GM19351 (cell line): ENCODE measurements around the gene LSM14B.
"Not testable (repeated sequence)": the region's sequence is repeated elsewhere in the genome, so short reads cannot be mapped to it uniquely, and the experiment has no call there.

Experiments used
- ATAC-seq: cut with Tn5 transposase; IDR thresholded peaks from one replicate; pipeline ENCODE4 v1.9.1; 2021; ENCODE audit warnings: mild to moderate bottlenecking, moderate library complexity; ENCODE audit not compliant: unreplicated experiment

The LSM14B gene

DNA sequence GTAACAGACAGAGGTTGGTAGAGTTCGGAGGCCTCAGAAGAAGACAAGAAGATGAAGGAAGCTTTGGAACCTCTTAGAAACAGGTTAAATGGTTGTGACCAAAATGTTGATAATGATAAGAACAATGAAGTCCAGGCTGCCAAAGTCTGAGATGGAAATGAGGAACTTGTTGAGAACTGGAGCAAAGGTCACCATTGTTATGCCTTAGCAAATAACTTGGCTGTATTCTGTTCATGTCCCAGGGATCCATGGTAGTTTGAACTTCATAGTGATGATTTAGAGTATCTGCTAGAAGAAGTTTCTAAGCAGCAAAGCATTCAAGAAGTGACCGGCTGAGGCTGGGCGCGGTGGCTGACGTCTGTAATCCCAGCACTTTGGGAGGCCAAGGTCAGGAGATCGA is 11.1 kb upstream of the LSM14B start:
- ATAC-seq: no peak

DNA sequence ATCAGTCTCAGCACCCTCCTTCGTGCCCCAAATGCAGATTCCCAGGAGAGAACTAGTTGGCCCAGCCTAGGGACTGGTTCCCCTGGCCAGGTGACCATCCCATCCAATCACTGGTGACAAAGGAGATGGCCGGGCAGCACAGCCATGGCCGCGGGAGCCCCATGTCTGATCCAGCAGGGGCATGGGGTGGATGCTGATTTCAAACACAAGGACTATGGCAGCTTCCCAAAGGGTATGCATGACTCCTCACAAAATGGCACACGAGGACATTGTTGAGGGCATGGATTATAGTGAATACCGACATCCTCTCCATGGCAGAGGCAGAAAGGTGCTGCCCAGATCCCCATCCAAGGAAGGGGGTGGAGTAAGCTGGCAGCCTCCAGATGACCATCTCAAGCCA is 9.9 kb upstream of the LSM14B start:
- ATAC-seq: no peak

- no peak for ATAC-seq
Observed at GRCh38 chr20:62114894-62115293, 7.4 kb upstream of the LSM14B start.

- ATAC-seq: not testable (repeated sequence)
Observed at GRCh38 chr20:62115800-62116407, 6.4 kb upstream of the LSM14B start.

GRCh38 chr20:62116558-62117361 is 5.5 kb upstream of the LSM14B start:
- ATAC-seq: no peak

DNA sequence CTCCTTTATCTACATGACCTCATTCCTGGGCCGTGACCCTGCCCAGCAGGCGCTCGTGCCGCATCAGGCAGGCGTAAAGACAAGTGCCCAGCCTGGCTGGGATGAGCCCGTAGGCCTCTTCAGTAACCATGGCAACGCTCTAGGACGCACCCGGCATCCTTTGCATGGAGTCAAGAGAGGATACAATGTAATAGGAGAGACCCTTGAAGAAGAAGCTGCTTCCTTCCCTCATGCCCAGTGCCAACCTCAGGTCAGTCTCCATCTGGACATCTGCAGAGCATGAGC is 5.0 kb upstream of the LSM14B start:
- no peak for ATAC-seq

DNA sequence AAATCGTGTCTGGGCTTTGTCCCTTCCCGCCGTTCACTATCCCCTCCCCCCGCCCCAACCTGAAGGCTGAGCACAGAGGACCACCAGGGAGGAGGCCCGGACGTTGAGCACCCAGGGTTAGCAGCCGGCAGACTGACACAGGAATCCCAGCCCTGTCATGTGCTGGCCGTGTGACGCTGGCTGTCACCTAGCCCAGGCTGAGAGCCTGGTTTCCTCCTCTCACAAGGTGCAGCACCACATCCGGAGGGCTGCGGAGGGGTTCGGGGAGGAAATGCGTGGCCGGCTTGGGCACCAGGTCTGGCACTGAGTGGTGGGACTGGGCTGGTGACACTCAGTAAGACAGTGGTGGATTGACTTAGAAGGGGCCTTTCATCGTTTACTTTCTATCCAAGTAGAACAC is 4.6 kb upstream of the LSM14B start:
- ATAC-seq: no peak

GRCh38 chr20:62118113-62119043 is 3.9 kb upstream of the LSM14B start:
- no peak for ATAC-seq

- ATAC-seq: no peak
Observed at GRCh38 chr20:62119115-62119514, 3.2 kb upstream of the LSM14B start.

- no peak for ATAC-seq
Observed at GRCh38 chr20:62119591-62120364, 2.5 kb upstream of the LSM14B start.

DNA sequence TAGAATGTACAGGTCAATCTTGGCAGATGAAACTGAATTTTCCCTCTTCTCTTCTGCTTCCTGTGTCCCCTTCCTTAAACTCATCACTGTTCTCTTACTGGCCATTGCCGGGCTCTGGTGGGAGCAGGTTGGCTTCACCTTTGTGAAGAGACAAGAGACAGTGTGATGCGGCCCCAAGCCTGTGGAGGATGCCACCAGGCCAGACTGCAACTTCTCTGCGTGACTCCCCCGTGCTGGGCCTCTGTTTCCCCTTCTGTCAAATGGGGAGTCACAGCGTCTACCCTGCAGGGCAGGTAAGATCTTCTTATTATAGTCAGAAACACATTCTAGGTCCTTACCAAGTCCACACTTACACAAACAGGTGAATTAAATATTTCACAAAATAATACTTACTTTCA is 1.9 kb upstream of the LSM14B start:
- no peak for ATAC-seq

DNA sequence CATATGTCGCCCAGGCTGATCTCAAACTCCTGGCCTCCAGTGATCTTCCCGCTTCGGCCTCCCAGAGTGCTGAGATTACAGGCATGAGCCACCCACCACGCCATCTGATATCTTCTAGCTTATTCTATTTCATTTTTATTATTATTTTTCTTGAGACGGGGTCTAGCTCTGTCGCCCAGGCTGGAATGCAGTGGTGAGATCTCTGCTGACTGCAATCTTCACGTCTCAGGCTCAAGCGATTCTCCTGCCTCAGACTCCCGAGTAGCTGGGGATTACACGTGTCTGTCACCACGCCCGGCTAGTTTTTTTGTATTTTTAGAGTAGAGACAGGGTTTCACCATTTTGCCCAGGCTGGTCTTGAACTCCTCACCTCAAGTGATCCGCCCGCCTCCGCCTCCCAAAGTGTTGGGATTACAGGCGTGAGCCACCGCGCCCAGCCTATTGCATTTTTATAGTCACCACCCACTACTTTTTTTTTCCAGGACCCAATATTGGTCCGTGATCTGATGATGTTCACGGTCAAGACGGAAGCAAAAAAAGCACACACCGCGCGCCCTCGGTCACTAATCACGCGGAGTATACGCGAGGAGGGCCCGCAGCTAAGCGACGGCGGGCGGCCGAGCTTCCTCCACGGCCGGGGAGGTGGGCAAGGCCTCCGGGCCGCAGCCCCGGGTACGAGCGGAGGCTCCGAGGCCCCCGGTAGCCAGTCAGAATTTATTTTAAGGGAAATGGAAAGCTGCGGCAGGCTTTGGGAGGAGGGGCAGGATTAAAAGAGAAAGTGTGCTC is 1.1 kb upstream of the LSM14B start:
- peak; percentile 7 for ATAC-seq

DNA sequence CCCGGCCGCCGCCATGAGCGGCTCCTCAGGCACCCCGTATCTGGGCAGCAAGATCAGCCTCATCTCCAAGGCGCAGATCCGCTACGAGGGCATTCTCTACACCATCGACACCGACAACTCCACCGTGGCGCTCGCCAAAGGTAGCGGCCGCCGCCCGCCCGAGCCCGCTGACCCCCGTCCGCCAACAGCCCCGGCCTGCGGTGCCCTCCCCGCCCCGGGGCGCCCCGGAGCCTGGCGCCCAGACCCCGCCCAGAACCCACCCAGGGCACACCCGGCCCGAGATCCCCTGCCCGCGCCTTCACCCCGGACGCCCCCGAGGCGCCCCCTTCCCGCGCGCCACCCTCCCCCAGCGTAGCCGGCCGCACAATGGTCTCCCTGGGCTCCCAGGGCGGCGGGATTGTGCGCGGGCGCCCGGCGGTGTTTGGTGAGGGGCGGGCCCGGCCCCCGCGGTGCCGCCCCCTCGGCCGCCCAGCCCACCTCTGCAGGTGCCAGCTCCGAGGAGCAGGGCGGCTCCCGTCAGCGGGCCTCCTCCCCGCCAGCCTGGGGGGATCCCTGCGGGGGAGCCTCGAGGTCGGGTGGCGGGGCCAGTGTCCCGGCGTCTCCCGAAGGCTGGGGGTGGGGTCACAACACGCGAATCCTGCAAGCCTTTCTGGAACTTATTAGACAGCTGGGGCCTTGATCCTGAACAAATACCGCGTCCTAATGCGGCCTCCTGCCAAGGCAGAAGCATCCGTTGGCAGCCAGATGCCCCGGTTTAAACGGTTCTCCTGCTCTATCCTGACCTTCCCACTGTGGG is 577 bp downstream of the LSM14B start:
- peak; percentile 16 for ATAC-seq

GRCh38 chr20:62123450-62124118 is 1.3 kb downstream of the LSM14B start:
- no peak for ATAC-seq

DNA sequence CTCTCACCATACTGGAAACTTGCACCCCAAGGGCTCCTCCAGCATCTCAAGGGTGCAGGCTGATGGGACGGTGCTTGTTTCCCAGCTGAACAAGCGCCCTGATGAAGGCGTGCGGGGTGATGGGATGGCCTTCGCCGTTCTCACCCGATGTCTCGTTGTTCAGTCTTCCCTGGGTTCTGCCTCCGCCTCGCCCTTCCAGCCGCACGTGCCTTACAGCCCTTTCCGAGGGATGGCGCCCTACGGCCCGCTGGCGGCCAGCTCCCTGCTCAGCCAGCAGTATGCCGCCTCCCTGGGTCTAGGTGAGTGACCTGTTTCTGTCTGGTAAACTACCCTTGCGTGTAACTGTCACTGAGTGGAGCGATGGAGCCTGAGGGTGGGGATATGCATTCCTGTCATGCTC is 3.9 kb downstream of the LSM14B start:
- ATAC-seq: no peak

DNA sequence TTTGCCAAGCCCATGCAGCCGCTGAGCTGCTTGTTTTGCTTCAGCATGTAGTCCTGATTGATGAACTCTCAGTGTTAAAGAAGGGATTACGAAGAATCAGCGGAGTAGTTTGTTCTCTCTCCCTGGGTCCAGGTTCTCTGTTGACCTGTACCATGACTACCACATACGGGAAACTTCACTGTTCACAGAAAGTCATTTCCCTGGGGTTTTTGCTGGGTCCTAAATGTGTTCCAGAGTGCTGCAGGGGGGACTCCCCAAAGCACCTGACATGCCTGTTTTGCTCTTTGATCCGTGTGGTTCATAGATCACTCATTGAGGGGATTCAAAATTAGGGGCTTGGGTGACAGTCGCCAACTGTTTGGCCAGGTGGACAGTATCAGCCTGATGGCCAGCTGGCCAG is 5.5 kb downstream of the LSM14B start:
- ATAC-seq: no peak

GRCh38 chr20:62128502-62128901 is 6.2 kb downstream of the LSM14B start:
- no peak for ATAC-seq

- no peak for ATAC-seq
Observed at GRCh38 chr20:62129731-62130531, 7.7 kb downstream of the LSM14B start.
